ENCODE measurements around the gene CCT8. TPM values are rescaled to one million over a fixed set of nuclear protein-coding genes. Genes with fewer than 3 reads are reported as not detected.

The CCT8 gene, protein sequence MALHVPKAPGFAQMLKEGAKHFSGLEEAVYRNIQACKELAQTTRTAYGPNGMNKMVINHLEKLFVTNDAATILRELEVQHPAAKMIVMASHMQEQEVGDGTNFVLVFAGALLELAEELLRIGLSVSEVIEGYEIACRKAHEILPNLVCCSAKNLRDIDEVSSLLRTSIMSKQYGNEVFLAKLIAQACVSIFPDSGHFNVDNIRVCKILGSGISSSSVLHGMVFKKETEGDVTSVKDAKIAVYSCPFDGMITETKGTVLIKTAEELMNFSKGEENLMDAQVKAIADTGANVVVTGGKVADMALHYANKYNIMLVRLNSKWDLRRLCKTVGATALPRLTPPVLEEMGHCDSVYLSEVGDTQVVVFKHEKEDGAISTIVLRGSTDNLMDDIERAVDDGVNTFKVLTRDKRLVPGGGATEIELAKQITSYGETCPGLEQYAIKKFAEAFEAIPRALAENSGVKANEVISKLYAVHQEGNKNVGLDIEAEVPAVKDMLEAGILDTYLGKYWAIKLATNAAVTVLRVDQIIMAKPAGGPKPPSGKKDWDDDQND
- 222 and 258 TPM in 2 replicates for total RNA-seq
- polyA plus RNA-seq (2012), result 105 TPM

DNA sequence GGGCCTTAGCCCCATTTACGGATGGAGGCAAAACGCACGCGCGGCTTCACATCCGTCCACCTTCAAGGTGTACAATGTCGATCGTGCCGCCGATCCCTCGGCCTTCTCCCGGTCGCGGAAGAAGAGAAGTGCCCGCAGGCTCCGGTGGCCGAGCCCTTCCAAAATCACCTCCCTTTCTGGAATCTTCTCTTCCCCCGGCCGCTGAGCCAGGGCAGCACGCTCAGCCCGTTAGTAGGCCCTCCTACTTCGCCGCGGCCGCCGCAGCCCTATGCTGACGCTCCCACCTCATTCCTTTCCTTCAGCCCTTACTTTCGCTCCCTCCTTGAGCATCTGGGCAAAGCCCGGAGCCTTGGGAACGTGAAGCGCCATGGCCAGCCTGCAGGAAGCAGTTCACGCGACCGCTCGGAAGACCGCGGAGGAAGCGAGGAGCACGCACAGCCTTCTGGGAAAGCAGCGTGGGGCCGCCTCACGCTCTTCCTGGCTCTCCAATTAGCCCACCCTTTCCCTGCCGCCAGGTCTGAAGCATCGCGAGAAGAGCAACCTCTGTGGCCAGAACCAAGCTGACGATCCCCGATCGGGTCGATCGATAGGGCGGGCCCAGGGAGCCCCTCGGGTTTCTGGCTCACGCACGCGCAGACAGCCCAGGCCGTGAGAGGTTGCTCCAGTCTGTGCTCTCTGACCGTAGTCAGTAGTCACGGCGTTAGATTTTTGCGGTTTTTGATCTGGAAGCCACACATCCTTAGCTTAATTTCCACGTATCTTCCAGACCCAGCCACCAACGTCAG, at the start of gene CCT8:
TSS of gene CCT8 (minus strand) at position 427 of the 785 bp plus-strand sequence. CDS start at position 369, 58 bp downstream.
- DNase-seq (ENCODE audit: low read depth), result peak; percentile 100

DNA sequence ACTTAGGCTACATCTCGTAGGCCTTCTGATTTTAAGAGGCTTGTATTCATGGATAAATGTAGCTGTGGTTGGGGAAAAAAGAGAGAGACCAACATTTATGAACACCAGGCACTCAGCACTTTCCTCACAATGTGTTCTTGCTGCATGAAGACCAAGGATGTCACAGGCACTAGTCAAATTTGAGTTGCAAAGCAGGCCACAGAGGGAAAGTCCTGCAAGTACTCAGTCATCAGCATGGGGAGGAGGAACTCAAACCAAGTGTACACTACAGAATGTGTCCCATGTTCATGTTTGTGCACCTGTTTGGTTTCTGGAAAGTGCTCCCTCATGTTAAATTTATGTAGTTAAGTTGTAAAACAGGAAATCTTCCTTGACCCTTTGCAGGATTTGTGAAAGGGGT, 48.3 kb upstream of the CCT8 start:
- DNase-seq (ENCODE audit: low read depth), result no peak

DNA sequence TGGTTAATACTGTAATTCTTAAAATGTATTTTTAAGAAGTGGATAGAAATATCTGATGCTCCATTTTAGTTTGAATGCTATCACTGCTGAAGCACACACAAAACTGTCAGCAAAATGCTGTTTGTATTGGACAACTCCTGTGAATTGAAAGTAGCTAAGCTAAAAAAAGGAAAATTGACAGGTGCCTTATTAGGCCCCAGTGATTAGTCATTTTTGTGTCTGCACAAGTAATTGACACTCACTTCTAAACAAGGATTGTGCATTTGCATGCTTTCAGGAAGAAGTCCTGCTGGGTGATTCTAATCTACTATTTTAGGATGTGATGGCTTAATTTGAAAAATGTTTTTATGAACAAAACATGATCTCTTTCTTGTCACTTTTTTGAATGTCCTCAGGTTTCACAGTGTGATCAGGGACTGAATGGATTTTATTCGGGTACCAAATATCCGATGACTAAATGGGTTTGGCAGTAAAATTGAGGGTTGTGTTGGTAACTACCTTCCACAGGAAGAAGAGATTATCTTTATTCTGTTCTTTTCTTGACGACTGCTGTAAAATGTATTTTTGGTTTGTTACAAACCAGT, 44.0 kb upstream of the CCT8 start:
- peak; percentile 68 for DNase-seq (ENCODE audit: low read depth)

DNA sequence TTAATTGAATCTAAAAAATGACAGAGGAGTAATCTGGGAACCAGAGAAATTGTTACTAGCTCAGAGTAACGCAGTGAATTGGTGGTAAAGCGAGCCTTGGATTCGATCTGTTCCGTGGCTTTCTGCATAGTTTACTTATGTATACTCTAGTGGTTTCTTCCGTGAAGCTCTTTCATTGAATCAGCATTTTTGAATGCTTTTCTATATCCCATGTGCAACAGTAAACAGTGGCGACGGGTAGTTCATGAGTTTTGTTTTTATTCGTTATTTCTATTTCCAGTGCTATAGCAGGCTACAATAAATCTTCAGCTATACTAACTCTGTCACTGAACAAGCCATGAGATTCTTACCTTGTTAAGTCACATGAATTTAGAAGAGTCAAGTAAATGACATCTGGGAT, 42.5 kb upstream of the CCT8 start:
- no peak for DNase-seq (ENCODE audit: low read depth)

DNA sequence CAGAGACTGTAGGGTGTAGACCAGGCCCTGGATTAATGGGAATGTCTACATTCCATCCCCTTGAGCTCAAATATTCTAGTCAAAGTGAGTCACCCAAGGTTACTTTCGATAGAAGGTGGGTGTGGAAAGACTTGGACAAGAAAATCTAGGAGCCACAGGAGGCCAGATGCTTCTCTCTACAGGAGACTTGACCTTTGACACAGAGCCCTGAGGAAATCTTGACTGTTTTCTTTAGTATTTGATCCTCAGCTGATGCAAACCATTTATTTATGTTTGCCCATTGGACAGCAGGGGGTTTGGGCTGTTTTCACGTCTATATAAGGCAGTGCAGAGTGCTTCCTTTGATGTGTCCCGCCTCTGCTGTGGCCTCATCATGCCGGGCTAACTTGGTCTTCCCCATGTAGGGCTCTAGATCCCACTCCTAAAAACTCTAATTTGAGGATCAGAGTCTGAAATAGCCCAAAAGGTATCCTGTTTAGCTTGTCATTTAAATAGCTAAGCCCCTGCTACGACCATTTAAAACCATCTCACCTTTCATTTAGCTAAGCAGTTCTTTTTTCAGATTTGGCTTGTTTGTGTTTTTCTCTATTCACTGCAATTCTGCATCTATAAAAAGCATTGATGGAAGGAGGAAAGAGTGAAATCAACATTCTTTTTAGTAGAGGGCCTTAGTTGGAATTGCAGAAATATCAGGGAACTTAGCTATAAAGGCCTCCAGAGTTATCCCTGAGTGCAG, 41.5 kb upstream of the CCT8 start:
- DNase-seq (ENCODE audit: low read depth), result no peak

DNA sequence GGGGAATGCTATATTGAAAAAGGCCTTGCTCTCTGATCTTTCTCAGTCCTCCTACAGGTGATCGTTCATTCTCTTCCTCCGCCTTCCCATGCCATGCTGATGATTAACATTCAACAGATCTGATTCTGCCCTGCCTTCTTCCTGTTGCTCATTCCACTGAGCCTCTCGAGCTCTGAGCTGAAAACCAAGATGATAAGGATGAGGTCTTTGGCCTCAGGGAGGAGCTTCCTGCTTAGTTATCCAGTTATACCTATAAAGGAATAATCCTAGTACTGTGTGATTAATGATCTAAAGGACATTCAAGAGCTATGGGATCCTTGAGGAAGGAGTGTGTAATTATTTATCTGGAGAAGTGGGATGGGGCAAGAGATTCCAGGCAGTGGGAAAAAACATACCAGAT, 31.8 kb upstream of the CCT8 start:
- no peak for DNase-seq (ENCODE audit: low read depth)

DNA sequence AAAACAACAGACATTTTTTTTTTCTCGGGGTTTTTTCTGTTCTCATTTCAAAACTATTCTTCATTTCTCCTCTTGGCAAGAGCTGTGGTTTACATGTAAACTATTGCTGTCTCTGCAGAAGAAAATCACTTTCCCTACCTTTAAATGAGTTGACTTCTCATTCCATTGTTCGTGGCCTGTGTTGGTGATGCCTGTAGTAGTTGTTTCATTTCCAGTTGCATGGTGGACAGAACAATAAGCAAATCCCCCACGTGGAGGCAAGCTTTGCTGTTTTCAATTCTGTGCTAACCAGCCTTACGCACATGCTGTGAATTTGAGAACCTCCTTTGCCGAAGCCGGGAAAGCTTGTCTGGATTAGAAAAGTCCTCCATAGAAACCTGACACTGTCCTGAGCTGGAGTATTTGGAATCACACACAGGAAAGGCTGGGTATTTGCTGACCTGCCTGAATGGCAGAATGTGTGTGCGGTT, 30.8 kb upstream of the CCT8 start:
- DNase-seq (ENCODE audit: low read depth), result peak; percentile 69

DNA sequence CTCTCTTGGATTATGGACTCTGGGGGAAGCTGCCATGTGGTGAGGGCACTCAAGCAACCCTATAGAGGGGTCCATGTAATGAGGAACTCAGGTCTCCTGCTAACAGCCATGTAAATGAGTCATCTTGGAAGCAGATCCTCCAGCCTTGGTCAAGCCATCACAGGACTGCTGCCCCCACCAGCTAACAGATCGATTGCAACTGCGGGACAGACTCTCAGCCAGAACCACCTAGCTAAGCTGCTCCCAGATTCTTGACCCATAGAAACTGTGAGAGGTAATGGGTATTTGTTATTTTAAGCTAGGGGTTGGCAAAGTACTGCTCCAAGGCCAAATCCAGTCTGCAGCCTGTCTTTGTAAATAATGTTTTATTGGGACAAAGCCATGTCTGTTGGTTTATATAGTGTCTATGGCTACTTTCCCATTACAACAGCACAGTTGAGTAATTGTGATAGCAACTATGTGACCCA, 29.4 kb upstream of the CCT8 start:
- DNase-seq (ENCODE audit: low read depth), result no peak

DNA sequence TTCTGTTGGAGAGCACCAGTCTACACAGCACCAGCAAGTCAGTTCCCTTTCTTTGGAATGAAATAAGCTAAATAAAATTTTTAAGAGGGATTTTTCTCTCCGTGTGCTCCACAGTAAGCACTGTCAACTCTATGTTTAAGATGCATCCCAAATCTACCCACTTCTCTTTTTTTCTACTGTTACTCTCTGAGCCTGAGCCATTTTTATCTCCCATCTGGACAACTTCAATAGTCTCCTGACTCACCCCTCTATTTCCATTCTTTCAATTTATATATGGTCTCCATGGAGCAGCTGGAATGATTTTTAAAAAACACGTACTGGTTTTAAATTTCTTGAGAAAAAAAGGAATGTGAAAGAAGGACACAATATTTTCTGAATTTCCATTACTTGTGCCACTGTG, 24.7 kb upstream of the CCT8 start:
- DNase-seq (ENCODE audit: low read depth), result no peak

DNA sequence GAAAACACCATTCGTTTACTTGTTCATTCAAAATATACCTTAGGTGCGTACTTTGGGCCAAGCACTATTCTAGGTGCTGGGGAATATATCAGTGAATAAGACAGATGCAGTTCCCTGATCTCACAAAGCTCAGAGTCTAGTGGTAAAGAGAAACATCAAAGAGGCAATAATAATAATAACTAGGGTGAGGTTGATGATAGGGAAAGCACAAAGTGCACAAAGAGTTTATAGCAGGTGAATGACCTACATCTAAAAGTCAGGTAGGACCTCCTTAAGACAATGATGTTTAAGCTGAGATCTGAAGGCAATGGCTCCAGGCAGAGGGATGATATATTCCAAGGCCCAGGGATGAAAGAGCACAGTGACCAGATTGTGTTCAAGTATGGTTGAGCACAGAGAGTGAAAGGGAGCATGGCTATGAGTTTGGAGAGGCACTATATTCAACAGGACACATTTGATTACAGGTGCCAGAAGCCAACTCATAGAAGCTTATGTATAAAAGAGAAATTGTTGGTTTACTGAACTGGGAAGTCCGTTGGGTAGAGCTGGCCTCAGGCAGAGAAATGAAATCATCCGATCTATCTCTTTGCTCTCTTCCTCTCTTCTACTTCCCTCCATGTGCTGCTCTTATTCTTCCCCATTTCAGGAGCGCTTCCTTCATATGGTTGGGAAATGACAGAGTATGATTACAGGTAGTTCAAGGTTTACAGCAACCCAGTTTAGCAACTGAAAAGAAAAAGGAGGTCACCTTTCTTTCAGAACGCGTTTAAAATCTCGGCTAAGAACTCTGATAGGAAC, 23.0 kb upstream of the CCT8 start:
- DNase-seq (ENCODE audit: low read depth), result no peak

DNA sequence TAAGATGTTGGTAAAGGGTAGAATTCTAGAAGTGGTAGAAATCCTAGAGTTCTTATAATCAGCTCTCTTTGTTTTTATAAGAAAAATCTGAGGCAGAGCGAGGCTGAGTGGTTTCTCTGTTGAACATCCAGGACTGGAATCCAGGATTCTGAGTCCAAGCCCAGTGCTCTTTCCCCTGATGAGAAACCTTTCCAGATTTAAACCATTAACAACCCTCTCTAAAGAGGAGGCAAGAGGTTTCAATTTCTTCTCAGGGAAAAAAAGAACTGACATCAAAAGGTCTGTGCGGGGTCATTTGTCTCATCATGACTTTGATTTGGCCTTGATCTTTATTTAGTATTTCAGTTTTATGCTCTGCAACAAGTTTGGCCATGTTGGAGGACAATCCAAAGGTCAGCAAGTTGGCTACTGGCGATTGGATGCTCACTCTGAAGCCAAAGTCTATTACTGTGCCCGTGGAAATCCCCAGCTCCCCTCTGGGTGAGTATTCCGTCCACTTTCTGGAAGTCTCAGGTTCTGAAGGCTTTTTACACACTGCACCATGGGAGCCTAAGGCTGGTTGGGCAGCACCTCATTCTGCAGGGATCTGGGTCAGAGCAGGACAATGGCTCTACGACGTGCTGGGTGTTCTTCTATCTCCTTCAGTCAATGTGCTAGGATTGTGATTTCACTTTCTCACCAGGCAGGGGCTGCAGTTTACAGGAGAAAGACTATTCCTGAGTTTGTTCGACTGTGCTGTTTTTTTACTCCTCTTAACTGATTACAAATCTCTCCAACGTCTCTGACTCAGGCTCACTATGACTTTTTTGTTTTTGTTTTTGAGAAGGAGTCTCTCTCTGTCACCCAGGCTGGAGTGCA, 18.9 kb upstream of the CCT8 start:
- DNase-seq (ENCODE audit: low read depth), result peak; percentile 47

DNA sequence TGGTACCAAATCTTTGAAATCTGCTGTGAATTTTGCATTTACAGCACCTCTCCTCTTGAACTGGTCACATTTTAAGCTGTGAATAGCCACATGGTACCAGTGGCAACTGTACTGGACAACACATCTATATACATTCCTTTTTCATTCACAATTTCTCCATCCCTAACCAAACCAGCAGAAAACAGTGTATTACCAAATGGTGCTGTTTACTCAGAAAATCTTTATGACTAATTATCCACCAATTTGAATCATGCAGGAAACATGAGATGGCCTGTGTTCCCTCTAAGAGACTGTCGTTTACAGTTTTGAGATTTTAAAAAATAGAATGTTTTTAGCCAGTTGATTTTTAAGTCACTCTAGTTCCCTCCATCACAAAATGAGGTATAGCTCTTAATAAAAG, 17.6 kb upstream of the CCT8 start:
- peak; percentile 46 for DNase-seq (ENCODE audit: low read depth)

DNA sequence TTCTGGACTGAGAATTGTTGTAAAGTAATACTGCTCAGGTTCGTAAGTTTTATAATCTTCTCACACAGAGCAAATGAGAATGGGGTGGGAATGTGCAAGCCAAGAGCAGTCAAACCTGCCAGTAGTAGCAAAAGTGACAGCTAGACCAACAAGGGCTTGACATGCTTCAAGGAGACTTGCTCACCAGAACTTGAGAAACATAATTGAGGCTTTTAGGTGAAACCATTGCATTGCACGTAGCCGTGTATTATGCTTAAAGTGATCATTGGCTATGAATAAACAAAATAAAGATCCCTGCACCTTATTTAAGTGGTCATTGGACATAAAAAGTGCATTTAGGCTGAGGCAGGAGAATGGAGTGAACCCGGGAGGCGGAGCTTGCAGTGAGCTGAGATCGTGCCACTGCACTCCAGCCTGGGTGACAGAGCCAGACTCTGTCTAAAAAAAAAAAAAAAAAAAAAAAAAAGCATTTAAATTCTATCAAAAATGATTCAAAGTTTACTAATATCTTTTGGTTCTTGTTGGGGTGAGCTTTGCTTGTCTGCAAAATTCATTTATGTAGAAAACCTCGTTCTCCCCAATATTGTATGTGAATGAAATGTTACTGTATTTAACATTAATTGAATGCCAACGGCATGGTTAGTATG, 11.8 kb upstream of the CCT8 start:
- DNase-seq (ENCODE audit: low read depth), result no peak

DNA sequence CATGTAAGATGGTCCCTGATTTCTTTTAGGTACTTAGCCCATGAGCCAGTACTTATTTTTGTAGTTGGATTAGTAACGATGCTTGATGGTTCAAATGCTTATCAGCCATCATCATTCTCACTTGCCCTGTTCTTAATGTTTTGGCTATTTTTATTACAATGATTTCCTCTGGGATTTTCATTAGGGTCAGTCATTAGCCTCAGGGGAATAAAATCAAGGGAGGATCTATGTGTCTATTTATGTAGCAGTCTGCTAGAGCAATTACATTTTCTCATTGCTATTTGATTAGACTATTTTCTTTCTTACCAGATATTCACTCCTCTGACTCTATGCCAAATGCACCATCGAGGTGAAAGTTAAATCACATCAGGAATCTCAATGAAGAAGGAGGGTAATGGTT, 10.9 kb upstream of the CCT8 start:
- no peak for DNase-seq (ENCODE audit: low read depth)

DNA sequence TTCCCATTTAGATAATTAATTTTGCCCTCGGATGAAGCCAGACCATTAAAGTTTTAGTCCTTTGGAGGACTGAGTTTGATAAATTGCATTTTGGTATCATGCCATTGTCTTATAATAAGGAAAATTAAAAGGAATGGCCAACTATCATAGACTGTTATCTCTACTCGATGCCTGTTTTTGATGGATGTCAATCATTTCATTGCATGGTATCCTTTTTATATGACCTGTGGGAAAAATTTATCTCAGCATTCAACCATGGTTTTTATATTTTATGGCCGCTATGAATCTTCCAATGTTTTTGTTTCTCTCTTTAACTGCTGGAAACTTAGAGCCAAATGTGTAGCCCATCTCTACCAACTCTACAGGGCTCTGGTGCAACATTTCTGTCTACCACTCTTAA, 9.9 kb upstream of the CCT8 start:
- no peak for DNase-seq (ENCODE audit: low read depth)

DNA sequence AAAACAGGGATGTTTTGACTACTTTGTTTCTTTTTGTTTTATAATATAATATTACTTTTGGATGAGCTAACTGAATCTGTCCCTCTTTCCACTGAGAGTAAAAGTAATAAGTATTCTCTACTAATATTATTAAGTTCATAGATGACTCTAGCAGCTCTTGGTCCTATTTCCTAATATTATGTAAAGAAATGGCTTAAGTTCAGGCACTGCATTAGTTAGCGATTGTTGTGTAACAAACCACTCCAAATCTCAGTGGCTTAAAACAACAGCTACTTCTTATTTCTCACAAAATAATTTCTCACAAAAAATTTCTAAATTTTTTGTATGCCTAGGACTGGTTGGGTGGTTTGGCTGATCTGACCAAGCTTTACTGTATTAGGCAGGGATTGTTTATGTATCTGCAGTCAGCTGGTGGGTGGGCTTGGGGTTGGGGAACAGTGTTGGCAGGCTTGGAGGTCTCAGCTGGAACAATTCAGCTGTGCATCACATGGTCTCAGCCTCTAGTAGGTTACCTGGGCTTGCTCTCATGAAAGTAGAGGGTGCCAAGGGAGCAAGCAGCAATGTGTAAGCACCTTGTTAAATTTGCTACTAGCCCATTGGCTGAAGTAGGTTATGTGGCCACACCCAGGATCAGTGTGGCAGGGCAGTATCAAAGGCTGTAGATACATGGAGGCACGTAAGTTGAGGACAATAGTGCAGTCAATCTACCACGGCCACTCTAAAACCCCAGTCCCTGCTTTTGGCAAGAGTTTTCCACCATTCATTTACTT, 8.8 kb upstream of the CCT8 start:
- DNase-seq (ENCODE audit: low read depth), result no peak

DNA sequence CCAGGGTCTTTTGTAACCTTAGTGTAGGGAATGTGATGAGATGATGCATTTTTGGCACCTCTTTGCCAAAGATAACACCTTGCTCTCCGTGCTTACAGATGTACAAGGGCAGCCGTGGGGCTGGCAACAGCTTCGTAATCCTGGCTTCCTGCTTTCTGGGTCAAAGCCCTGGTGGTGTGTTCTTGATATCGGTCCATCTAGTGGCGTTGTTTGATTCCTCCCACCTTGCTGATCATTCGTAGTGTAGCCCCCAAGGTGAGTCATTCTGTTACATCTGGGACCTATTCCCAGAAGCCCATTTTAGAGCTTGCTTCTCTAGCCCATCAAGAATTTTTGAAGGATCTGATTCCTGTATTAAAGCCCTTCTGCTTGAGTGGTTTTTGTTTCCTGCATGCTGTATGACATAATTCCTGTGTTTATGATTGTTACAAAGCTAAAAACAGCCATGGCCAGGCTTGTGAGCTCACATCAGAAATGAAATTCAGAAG, 7.0 kb upstream of the CCT8 start:
- no peak for DNase-seq (ENCODE audit: low read depth)
